ENCODE measurements around the gene VDR.

GRCh38 chr12:47894068-47894467 is 10.7 kb downstream of the VDR start:
- no peak for TF ChIP-seq CTCF (IDR thresholded peaks at IDR 0.05)
- no peak for TF ChIP-seq POLR2A (IDR thresholded peaks at IDR 0.05)

Measured in adrenal gland (tissue), 5 donors.